ENCODE results near the gene WIZ.
A peak's percentile ranks its signal among the peaks of the same experiment; 100 is the strongest.
"Not testable (repeated sequence)": the region's sequence is repeated elsewhere in the genome, so short reads cannot be mapped to it uniquely, and the experiment has no call there.

The WIZ gene

DNA sequence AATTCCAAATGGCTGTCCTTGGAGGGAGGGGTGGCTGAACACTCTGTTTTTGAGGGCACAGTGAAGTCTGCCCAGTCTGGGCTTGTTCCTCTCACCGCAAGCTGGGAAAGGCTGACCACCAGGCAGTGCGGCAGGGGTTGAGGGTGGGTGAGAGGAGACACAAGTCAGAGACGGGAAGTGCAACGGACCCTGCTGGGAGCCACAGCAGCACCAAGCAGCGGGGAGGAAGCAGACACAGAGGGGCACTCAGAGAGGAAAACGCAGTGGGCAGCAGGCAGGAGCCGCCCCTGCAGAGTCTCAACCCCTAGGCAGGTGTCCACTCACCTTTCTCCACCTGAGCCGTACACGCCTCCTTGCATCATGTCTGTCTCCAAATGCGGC is 46.6 kb downstream of the WIZ start:
- DNase-seq = no peak

DNA sequence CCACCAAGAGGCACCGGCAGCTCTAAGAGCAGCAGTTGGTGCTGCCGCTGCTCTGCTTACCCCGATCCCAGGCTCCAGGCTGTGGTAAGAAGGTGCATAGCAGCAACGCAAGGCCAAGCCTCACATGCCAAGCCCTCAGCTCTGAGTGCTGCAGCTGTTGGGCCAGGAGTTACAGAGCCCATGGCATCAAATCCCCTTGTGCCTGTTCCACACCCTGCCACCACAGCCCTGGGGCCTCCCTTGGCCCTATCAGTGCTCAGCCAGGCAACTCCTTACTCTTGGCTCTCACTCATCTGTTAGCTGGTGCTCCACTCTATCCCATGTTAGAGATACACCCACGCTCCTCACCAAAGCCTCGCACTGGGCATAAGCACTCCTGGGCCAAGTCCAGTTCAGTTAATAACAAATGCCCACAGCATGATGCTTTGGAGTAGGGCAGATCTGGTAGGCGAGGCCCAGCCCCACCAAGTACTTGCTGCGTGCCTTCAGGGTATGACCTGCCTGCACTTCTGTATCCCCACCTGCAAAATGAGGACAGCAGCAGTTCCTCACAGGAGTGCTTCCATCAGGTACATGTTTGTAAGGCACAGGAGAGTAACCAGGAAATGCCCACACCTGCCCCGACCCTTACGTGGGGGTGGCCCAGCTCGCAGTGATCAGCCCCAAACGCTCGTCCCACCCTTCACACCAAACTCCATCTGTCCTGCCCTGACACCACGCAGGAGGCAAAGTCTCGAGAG is 47.2 kb downstream of the WIZ start:
- no peak for DNase-seq

DNA sequence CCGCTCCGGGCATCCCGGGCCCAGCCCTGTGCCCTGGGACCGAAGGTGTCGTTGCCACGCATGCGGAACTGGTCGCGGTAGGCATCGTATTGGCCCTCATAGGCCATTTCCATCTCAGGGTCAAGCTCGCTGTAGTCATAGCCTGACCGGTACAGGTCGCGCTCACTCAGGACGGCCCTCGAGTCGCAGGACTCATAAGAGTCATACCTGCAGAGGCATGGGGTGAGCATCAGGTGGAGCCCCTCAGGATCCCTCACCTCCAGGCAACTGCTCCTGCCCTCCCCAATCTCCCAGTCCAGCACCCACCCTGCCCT is 48.4 kb downstream of the WIZ start:
- no peak for DNase-seq

DNA sequence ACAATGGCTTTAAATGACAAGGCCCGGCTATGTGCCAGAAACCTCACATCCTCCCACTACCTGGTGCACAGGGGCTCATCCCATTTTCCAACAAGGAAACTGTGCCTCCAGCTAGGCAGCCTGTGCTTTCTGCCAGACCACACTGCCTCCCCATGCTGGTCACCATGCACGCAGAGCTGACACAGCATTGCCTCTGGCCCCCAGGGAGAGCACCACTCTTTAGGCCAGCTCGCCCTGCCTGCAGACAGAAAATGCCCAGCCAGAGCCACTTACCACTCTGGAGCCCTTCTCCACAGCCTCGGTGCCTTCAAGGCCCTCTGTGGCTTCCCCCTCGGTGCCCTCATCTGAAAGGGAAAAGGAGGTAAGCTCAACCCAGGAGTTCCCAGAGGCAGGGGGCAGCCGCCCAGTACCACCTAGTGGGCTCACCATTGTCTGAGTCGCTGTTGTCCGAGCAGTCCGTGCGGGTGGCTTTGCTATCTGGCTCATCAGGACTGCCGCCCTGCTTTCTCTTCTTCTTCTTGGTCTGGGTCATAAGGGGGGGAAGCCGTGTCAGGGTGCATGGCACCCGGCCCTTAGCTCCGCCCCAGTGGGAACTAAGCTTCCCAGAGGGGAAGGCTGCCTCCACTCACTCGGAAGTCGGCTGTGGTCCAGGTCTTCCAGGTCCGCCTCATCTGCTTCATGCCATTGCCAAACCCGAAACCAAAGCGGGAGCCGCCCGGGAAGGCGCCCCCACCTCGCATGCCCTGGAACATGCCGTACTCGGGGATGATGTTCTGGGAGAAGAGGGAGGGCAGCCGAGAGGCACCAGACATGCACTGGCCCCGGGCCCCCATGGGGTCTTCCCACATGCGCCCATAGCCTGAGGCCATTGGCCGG is 49.0 kb downstream of the WIZ start:
- DNase-seq = no peak

DNA sequence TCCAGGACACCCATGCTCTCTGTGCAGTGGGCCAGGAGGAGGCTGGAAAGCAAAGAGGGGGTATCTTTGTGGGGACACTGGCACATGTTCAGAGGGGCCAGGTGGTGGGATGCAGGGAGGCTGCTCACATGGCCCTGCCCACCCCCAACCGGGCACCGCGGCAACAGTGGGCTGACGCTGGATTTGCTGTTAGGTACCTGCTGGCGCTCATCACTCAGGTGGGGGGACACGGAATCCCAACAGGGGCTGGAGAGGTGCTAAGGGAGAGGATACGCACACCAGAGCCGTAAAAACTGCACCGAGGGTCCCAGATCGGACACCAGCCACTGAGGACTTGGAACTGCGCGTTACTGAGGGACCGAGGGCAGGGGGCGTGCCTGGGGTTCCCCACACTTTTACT is 50.1 kb downstream of the WIZ start:
- DNase-seq = no peak

DNA sequence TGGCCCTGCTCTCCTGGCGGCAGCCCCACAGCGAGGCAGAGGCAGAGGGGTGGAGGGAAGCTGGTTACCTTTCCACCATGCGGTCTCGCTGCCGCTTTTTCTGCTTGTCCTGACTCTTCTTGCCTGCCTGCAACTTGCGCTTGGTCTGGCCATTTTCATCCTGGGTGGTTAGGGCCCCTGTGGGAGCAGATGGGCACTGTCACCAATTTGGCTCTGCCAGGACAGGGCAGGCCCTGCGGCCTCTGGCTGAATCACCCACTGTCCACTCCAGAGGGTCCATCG is 50.6 kb downstream of the WIZ start:
- DNase-seq = no peak

DNA sequence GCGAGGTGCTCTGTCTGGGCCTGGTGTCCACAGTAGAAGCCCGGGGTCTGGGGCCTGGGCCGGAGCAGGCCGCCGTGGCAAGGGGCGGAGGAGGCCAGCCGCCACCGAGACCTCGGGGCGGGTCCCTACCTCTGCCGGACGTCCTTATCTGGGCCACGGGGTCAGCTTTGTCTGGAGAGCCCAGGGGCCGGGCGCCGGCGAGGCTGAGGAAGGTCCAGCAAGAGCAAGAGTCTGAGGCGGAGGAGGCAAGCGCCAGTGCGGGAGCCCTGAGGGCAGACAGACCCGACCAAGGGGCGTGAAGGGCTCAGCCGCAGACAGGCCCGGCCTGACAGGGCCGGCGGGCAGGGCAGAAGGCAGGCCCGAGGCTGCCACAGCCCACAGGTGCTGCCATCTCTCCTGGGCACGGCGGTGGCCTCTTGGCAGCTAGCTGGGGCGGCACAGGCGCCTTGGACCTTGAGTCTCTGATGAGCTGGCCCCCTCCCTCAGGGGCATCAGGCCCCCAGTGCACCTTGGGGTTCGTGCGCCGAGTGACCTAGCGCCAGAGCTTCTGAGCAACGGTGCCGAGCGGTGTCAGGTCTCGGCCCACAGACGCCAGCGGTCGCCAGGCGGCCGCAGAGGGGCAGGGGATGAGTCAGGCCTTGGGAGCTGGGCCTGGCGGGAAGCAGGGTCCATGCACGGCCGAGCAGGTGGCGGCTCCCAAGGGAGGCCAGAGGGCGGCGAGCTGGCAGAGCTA is 51.1 kb downstream of the WIZ start:
- DNase-seq = no peak

DNA sequence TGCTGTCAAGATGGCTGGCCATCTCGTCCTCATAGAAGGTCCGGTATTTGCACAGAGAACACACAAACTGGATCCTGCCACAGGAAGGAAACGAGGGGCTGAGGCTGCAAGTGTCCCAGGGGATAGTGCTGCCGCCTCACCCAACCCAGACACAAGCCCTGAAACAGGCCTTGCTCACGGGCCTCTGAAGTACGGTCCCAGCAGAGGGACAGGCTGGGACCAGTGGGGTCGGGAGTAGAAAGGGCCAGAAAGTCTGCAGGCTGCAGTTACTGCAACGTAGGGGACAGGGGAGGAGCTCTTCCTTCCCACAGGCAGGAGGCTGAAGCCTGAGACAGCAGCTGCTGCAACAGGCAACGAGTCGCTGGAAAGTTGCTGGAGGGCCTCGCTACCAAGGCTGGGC is 52.0 kb downstream of the WIZ start:
- DNase-seq = no peak

DNA sequence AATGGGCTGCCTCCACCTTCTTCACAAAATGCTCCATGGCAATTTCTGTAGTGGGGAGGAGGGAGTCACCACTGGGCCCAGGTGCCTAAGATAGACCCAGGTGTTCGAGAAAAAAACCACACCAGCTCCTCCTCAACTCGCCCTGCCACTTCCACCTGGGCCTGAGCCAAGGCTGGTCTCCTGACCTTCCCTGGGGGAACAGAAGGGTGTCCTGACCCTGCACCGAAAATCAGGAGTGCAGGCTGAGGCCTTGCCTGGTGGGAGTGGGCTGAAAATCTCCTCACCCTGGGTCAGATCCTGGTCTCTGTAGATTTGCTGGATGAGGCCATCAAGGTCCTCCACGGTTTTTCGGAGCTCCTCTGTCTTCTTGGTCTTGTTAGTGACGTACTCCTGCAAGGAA is 52.5 kb downstream of the WIZ start:
- no peak for DNase-seq

DNA sequence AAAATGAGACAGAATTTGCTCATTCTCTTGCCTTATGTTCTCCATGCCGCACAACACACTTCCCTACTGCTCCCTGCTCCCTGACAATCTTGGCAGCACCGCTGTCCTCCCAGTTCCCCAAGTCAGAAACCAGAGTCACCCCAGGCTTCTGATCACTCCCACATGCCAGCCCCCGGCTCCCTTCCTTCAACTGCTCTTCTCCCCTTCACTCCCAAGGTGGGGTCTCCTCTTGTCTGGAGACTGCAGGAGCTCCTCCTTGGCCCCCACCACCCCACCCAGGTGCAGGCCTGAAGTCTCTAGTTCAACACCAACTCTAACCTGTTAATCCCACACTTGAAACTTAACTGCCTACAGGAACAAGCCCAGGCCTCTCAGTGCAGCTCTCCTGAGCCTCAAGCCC is 53.3 kb downstream of the WIZ start:
- no peak for DNase-seq

DNA sequence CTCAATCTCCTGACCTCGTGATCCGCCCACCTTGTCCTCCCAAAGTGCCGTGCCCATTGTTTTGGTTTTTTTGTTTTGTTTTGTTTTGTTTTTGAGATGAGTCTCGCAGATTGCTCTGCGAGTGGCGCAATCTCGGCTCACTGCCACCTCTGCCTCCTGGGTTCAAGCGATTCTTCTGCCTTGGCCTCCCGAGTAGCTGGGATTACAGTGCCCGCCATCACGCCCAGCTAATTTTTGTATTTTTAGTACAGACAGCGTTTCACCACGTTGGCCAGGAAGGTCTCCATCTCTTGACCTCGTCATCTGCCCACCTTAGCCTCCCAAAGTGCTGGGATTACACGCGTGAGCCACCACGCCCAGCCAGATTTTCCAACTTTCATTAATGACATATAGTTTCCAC is 54.5 kb downstream of the WIZ start:
- not testable (repeated sequence) for DNase-seq

DNA sequence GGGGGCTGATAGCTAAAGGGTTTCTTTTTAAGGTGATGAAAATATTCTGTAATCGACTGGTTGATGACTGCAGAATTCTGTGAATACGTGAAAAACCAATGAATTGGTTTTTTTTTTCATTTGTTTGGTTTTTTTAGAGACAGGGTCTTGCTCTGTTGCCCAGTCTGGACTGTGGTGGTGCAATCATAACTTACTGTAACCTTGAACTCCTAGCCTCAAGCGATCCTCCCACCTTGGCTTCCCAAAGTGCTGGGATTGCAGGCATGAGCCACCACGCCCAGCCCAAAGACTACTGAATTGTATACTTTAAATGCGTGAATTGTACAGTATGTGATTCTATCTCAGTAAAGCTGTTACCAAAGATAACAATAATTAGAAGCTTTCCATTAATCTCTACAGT is 55.3 kb downstream of the WIZ start:
- no peak for DNase-seq

DNA sequence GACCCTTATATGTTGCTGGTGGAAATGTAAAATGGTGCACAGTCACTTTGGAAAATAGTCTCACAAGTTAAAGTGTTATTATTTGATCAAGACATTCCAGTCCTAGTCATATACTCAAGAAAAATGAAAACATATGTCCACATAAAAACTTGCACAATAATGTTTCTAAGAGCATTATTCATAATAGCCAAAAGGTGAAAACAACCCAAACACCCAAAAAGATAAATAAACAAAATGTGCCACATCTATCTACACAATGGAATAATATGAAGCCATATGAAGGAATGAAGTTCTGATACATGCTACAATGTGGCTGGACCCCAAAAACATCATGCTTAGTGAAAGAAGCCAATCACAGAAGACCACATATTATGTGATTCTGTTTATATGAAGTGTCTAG is 55.8 kb downstream of the WIZ start:
- DNase-seq = no peak

DNA sequence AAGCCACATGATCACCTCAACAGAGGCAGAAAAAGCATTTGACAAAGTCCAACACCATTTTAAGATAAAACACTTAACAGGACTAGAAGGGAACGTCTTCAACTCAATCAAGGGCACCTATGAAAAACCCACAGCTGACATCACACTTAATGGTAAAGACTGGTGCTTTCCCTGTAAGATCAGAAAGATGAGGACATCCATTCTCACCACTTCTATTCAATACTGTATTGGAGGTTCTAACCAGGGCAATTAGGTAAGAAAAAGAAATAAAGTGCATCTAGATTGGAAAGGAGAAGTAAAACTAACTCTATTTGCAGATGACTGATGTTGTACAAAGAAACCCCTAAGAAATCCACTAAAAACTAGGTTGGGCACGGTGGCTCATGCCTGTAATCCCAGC is 58.9 kb downstream of the WIZ start:
- no peak for DNase-seq

DNA sequence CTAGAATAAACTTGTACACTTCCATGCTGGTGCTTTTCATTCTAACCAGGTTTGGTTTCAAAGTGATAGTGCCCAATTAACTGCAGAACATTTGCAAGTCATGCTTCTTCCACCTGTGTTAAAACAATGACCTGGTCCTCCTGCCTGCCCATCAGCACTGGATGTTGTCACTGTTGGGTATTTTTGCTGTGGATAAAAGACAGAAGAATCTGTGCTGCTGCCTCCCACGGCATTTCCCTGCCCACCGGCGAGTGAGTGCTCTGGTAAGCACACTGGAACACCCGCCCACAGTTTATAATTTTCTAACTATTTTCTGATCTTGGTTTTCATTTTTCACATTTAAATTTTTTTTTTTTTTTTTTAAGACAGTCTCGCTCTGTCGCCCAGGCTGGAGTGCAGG is 67.9 kb downstream of the WIZ start:
- no peak for DNase-seq

DNA sequence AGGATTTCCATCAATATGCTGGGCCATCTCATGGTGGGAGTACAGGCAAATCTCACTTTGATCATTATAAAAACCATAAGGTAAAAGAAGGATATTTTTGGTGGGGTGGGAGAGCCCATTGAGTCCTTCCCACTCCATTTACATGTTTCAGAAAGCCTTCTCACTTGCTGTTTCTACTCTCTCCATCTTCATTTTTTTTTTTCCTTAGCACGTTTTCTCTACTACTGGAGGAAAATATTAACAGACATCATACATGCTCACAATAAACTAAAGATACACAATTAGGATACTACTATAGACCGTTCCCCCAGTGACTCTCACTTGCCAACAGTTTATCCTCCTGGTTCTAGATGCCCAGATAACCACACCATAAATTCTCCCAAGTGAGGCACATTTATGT is 68.3 kb downstream of the WIZ start:
- no peak for DNase-seq

DNA sequence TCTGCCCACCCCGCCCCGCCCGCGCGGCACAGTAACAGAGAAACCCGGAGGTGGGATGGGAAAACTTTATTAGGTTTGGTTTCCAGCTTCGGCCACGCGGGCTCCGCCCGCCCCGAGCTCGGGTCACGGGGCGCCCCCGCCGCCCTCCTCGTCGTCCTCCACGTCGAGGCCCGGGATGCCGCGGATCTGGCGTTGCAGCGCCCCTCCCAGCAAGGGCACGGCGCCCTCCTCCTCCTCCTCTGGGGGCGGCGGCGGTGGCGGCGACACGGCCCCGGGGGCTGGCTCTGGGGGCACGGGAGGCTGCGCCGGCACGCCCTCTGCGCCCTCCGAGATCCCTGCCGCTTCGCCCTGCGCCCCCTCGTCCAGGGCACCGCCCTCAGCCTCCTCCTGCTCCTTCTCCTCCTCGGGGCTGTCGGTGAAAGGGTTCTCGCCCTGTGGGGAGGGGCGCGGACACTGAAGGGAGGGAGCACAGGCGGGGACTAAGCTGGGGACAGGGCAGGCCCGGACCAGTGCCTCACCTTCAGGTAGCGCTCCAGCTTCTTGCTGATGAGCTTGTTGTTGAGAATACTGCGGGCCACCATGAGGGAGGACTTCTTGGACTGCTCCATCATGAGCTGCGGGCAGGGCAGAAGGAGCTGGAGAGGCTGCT is 69.6 kb downstream of the WIZ start:
- no peak for DNase-seq

DNA sequence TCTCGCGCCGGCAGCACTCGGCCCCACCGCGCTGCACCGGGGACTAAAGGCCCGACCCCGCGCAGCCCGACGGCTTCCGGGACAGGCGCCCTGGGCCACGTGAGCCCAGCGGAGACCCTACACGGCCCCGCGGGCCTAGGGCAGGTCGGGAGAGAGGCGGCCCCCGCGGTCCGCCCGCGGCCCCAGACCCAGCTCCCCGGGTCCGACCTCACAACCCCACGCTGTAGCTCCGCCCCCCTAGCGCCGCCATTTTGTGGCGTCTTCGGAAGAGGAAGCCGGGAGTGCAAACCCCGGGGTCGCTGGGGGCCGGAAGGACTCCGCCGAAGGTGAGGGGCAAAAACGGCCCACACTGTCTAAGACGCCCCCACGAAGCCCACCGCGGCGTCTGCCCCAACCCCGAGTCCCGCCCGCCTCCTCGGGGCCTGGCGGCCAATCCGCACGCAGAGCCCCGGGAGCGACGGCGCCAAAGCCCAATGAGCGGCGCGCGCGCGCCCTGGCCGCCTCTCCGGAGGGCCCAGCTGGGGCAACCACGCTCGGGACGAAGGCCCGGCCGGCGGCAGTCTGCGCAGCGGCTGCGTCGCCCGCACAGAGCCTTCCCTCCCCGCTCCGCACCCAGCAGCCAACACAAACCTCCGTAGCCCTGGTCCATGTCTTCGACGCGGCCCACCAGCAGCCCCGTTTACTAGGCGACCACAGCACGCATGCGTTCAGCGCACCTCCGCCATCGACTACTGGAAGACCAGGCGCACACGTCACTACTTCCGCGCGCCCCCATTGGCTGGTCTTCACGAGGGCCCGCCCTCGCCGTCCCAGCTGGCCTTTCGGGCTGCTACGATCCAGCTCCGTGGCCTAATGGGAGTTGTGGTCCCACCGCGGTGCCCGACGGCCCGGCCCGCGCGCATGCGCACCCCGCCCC is 70.4 kb downstream of the WIZ start, which contains the start of gene AKAP8:
Gene AKAP8 (minus strand): TSS at position 705 of the 916 bp plus-strand sequence. CDS start 56 bp downstream, at position 649.
- DNase-seq = peak; percentile 95 to 97

DNA sequence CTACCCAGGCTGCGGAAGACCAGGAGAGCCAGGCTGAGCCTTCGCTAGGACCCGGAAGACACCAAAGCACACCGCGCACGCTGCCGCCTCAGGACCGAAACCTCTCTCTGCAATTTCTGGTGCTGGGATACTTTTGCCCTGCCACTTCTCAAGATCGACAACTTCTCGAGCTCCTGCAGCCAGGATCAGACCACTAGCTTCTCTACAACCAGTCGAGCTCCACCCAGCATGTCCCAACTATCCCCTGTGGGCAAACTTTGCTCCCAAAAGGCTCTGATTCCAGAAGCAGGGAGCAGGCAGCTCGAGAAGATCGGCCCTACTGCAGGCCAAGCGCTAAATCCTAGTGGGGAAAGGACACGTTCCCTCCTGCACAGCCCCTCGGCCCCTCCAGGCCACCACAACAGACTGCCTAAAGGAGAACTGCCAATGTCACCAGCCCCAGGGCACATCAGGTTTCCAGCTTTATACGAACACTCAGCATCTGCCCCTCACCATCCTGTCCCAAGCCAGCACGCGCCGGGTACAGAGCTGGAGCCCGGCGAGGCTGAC is 71.1 kb downstream of the WIZ start:
- DNase-seq = peak; percentile 27 to 32

DNA sequence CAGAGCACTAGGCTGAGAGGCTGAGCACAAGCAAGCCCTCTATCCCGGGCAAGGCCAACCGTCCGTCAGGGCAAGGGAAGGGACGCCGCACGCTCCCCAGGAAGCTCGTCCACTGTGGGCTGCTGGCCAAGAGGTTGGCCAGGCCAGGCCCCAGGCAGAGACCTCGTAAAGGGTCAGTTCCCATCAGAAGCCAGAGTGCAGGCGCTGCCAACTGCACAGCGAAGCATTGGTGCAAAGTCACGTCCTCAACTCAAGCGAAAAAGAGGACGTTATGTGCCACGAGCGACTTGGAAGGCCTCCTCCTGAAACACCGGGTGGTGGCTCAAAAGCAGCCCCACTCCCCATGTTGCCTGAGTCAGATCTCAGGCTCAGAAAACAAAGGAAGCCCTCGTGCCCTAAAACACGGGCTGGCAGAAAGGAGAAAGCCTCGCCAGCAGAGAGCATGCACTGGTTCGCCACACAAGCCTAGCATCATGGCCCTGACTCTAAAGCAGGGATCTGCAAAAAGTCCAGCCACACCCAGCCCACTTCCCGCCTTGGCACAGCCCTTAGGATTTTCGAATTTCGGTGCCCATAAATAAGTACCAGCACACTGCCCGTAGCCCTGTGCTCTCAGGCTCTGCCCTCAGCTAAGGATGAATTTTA is 74.8 kb downstream of the WIZ start:
- no peak for DNase-seq

DNA sequence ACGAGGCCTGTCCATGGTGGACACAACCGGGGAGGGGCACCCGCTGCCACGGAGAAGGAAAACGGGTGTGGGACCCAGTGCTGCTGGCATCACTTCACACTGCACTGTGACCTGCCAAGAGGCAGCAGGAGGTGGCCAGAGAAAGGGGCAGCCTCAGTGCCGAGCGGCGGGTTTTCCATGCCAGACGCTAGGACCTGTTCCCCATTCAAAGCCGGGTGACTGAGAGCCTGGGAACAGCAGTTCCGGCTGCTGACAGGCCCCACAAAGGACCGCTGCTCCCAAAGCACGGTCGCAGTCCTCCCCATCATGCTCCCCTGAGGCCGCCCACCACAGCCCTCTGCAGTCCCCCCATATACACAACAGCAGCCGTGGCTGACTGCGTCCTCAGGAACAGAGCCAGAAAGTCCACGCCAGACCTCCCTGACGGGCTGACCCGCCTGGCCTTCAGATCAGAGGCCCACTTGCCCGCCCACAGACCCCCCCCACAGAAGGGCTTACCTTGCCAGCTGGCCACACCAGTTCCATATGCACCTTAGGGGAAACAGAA is 75.6 kb downstream of the WIZ start:
- no peak for DNase-seq

Data from activated CD4-positive, alpha-beta T cell treated with anti-CD3 and anti-CD28 coated beads, Interleukin-2, amount 50 U/mL, for 4 hours (primary cell).